B cell (primary cell): Measurements from ENCODE around the gene NTN1.

Experiments
- CTCF ChIP-seq: fragments of 200-600 bp; IDR thresholded peaks from one replicate; pipeline ENCODE4 v1.8.0; 2022; ENCODE audit warnings: antibody characterized with exemption, mild to moderate bottlenecking
- EZH2 ChIP-seq: IDR thresholded peaks from 2 replicates; pipeline ENCODE4 v1.6.1; 2012; ENCODE audit warnings: borderline replicate concordance, low read depth, mild to moderate bottlenecking, moderate library complexity, low read length; ENCODE audit not compliant: insufficient read depth, poor library complexity, severe bottlenecking

DNA sequence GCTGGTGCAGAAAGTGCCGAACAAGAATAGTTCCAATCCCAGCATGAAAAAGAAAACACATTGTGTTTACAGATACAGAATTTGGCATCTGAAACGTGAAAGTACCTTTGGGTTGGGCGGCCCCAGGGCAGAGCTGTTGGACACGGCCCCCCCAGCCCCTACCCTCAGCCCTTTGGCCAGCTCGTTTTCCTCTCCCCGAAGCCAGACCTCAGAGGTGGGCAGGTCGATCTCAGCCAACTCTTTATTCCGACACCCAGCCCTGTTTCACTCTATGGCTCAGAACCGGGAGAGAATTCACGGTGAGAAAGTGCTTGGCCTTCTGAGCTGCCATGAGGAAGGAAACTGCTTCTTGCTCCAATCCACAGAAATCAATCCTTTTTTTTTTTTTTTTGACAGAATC, 11.3 kb downstream of the NTN1 start:
- TF ChIP-seq CTCF (no peak), EZH2 (no peak)
